CD4-positive, CD25-positive, alpha-beta regulatory T cell (primary cell): ENCODE data around the gene AKR7A2. TPM values are rescaled to one million over a fixed set of nuclear protein-coding genes. Genes with fewer than 3 reads are reported as not detected.
A peak's percentile ranks its signal among the peaks of the same experiment; 100 is the strongest.

Source experiments
- ATAC-seq, 2 donors: fragments of 150-1000 bp; cut with Tn5 transposase; one replicate each; pipeline ENCODE4 v1.10.0; 2021; ENCODE audit warnings: low read depth in 2 of 2, moderate number of reproducible peaks in 2 of 2, moderate library complexity in 1 of 2
- DNase-seq, 3 donors: peaks; one replicate each; pipeline versions ENCODE4 v3.0.0 to v3.0.0-alpha.2; 2012 to 2022; ENCODE audit warnings: mixed read lengths in 1 of 3
- H3K27ac ChIP-seq: one replicate; pipeline ENCODE4 v1.7.0; 2013; ENCODE audit warnings: mild to moderate bottlenecking, low read length; ENCODE audit not compliant: insufficient read depth, poor library complexity, severe bottlenecking
- H3K27me3 ChIP-seq: one replicate; pipeline ENCODE4 v1.7.0; 2013; ENCODE audit warnings: low read length; ENCODE audit not compliant: control insufficient read depth, insufficient read depth
- H3K36me3 ChIP-seq: one replicate; pipeline ENCODE4 v1.7.0; 2013; ENCODE audit warnings: mild to moderate bottlenecking, low read length, moderate library complexity; ENCODE audit not compliant: control insufficient read depth, insufficient read depth
- H3K4me1 ChIP-seq: 2 replicates; pipeline ENCODE4 v1.7.0; 2013; ENCODE audit warnings: mild to moderate bottlenecking, low read length; ENCODE audit not compliant: insufficient read depth, control insufficient read depth, poor library complexity, severe bottlenecking
- H3K4me3 ChIP-seq: one replicate; pipeline ENCODE4 v1.7.0; 2013; ENCODE audit warnings: low read depth, mild to moderate bottlenecking, low read length, moderate library complexity
- H3K9me3 ChIP-seq, 2 experiments: 1 replicate in 1 of 2; 2 replicates in 1 of 2; pipeline ENCODE4 v1.7.0; 2013; ENCODE audit warnings: low read length in 2 of 2, mild to moderate bottlenecking in 1 of 2, moderate library complexity in 1 of 2; ENCODE audit not compliant: control insufficient read depth in 2 of 2
- H3K27ac Mint-ChIP-seq, 3 donors: one replicate each; pipeline ENCODE4 v1.8.0; 2020 to 2022; ENCODE audit warnings: mild to moderate bottlenecking in 3 of 3, mixed read lengths in 3 of 3, moderate library complexity in 2 of 3
- H3K27me3 Mint-ChIP-seq: one replicate; pipeline ENCODE4 v1.8.0; 2022; ENCODE audit warnings: mild to moderate bottlenecking, mixed read lengths
- H3K36me3 Mint-ChIP-seq: one replicate; pipeline ENCODE4 v1.8.0; 2020; ENCODE audit warnings: mixed read lengths
- H3K4me1 Mint-ChIP-seq, 4 donors: one replicate each; pipeline ENCODE4 v1.8.0; 2020 to 2022; ENCODE audit warnings: mixed read lengths in 4 of 4, mild to moderate bottlenecking in 1 of 4
- H3K4me3 Mint-ChIP-seq, 4 donors: one replicate each; pipeline ENCODE4 v1.8.0; 2020 to 2022; ENCODE audit warnings: mild to moderate bottlenecking in 4 of 4, mixed read lengths in 4 of 4, moderate library complexity in 3 of 4
- H3K9me3 Mint-ChIP-seq, 7 donors: one replicate each; pipeline ENCODE4 v1.8.0; 2020 to 2022; ENCODE audit warnings: mixed read lengths in 7 of 7, mild to moderate bottlenecking in 3 of 7, moderate library complexity in 2 of 7
- polyA plus RNA-seq, 4 donors: library from polyadenylated mRNA; unstranded; fragments of 300-500 nt; fragmentation: Illumina TruSeq; gene quantifications; one replicate each; pipeline ENCODE4 v1.2.3, GENCODE V29; 2021
- total RNA-seq: library from RNA; stranded (reverse); gene quantifications from one replicate; pipeline ENCODE4 v1.2.3, GENCODE V29; 2022

Gene AKR7A2
- total RNA-seq (20.5 TPM), polyA plus RNA-seq (100 to 1,000 TPM; 107 to 133 (median 115) TPM)

- H3K27ac Mint-ChIP-seq = peak within 1 kb of the TSS; percentile 65 to 96 (median 82)
- peak within 1 kb of the TSS; percentile 59 for H3K4me3 ChIP-seq
- no peaks in the 10 kb centered on the region for H3K9me3 Mint-ChIP-seq
- H3K4me3 Mint-ChIP-seq = peak within 1 kb of the TSS; percentile 87 to 99 (median 93)
- no peaks in the 10 kb centered on the region for H3K27me3 ChIP-seq
- peak within 1 kb of the TSS; percentile 51 for H3K27ac ChIP-seq
- peaks cover 26% of the 10 kb centered on the region for H3K4me1 ChIP-seq
- H3K36me3 ChIP-seq = peaks cover 14% of the 10 kb centered on the region
- ATAC-seq (peak; percentile 89 to 95), DNase-seq (peak; percentile 85 to 90 (median 87))
- peaks cover 15% of the 10 kb centered on the region for H3K36me3 Mint-ChIP-seq
- peaks cover 0 to 52% (median 29%) of the 10 kb centered on the region in 4 donors for H3K4me1 Mint-ChIP-seq
- H3K9me3 ChIP-seq = no peaks in the 10 kb centered on the region
- H3K27me3 Mint-ChIP-seq = no peaks in the 10 kb centered on the region
Measured at GRCh38 chr1:19311931-19312781, at the start of gene AKR7A2, which contains the start of gene SLC66A1. TSS of gene AKR7A2 (minus strand) at chr1:19312144. CDS start at chr1:19312124, 20 bp downstream. TSS of gene SLC66A1 (plus strand) at chr1:19312326. CDS start at chr1:19317678, 5,352 bp downstream.

GRCh38 chr1:19360843-19361610 lies 49.1 kb upstream of the AKR7A2 start:
- Histone ChIP-seq H3K27me3 (no peaks in the 10 kb centered on the region), H3K36me3 (peaks cover 37% of the 10 kb centered on the region), H3K4me1 (peaks cover 7% of the 10 kb centered on the region), H3K4me3 (no peak overlapping the region), H3K27ac (no peak overlapping the region), H3K9me3 (no peaks in the 10 kb centered on the region)
- DNase-seq (no peak), ATAC-seq (no peak)
- H3K27ac Mint-ChIP-seq = peak overlapping the region in 2 of 3 donors; percentile 27 to 61
- peaks cover 6 to 38% (median 26%) of the 10 kb centered on the region in 4 donors for H3K4me1 Mint-ChIP-seq
- peaks cover 18% of the 10 kb centered on the region for H3K36me3 Mint-ChIP-seq
- H3K4me3 Mint-ChIP-seq = no peak overlapping the region
- H3K9me3 Mint-ChIP-seq = no peaks in the 10 kb centered on the region
- H3K27me3 Mint-ChIP-seq = no peaks in the 10 kb centered on the region

GRCh38 chr1:19360432-19360831 lies 48.5 kb upstream of the AKR7A2 start:
- DNase-seq = no peak
- H3K27ac ChIP-seq = no peak overlapping the region
- ATAC-seq = no peak
- H3K36me3 ChIP-seq = peaks cover 43% of the 10 kb centered on the region
- Mint-ChIP-seq H3K27me3 (no peaks in the 10 kb centered on the region), H3K4me1 (peaks cover 6 to 38% (median 23%) of the 10 kb centered on the region in 4 donors), H3K27ac (peak overlapping the region in 1 of 3 donors; percentile 17), H3K9me3 (no peaks in the 10 kb centered on the region), H3K36me3 (peaks cover 19% of the 10 kb centered on the region), H3K4me3 (peak overlapping the region in 1 of 4 donors; percentile 29)
- no peak overlapping the region for H3K4me3 ChIP-seq
- H3K4me1 ChIP-seq = peaks cover 7% of the 10 kb centered on the region
- no peaks in the 10 kb centered on the region for H3K9me3 ChIP-seq
- no peaks in the 10 kb centered on the region for H3K27me3 ChIP-seq

GRCh38 chr1:19360016-19360415 lies 48.1 kb upstream of the AKR7A2 start:
- Mint-ChIP-seq H3K4me3 (peak overlapping the region in 1 of 4 donors; percentile 29), H3K27me3 (no peaks in the 10 kb centered on the region), H3K27ac (peak overlapping the region in 2 of 3 donors; percentile 17 to 76), H3K36me3 (peaks cover 17% of the 10 kb centered on the region), H3K4me1 (peaks cover 6 to 37% (median 21%) of the 10 kb centered on the region in 4 donors), H3K9me3 (no peaks in the 10 kb centered on the region)
- DNase-seq (peak in 1 of 3 donors; percentile 41), ATAC-seq (no peak)
- Histone ChIP-seq H3K27ac (no peak overlapping the region), H3K9me3 (no peaks in the 10 kb centered on the region), H3K4me3 (no peak overlapping the region), H3K36me3 (peaks cover 46% of the 10 kb centered on the region), H3K27me3 (no peaks in the 10 kb centered on the region), H3K4me1 (peaks cover 7% of the 10 kb centered on the region)

- no peak overlapping the region for H3K27ac Mint-ChIP-seq
Measured at GRCh38 chr1:19359357-19359756, 47.4 kb upstream of the AKR7A2 start.

GRCh38 chr1:19358710-19359109 lies 46.8 kb upstream of the AKR7A2 start:
- H3K36me3 ChIP-seq = peaks cover 55% of the 10 kb centered on the region
- Mint-ChIP-seq H3K9me3 (no peaks in the 10 kb centered on the region), H3K4me3 (no peak overlapping the region), H3K36me3 (peaks cover 21% of the 10 kb centered on the region), H3K27me3 (no peaks in the 10 kb centered on the region), H3K4me1 (peaks cover 6 to 27% (median 20%) of the 10 kb centered on the region in 4 donors), H3K27ac (no peak overlapping the region)
- H3K27me3 ChIP-seq = no peaks in the 10 kb centered on the region
- peaks cover 7% of the 10 kb centered on the region for H3K4me1 ChIP-seq
- no peaks in the 10 kb centered on the region for H3K9me3 ChIP-seq
- no peak overlapping the region for H3K27ac ChIP-seq
- DNase-seq (no peak), ATAC-seq (no peak)
- no peak overlapping the region for H3K4me3 ChIP-seq

More at GRCh38 chr1:19359357-19359756, 47.4 kb upstream of the AKR7A2 start:
- no peak overlapping the region for H3K4me3 Mint-ChIP-seq
- ATAC-seq (no peak), DNase-seq (no peak)
- Histone ChIP-seq H3K9me3 (no peaks in the 10 kb centered on the region), H3K27ac (no peak overlapping the region), H3K27me3 (no peaks in the 10 kb centered on the region), H3K4me3 (no peak overlapping the region), H3K36me3 (peaks cover 48% of the 10 kb centered on the region), H3K4me1 (peaks cover 7% of the 10 kb centered on the region)
- no peaks in the 10 kb centered on the region for H3K9me3 Mint-ChIP-seq
- H3K36me3 Mint-ChIP-seq = peaks cover 18% of the 10 kb centered on the region
- H3K27me3 Mint-ChIP-seq = no peaks in the 10 kb centered on the region
- H3K4me1 Mint-ChIP-seq = peaks cover 6 to 32% (median 21%) of the 10 kb centered on the region in 4 donors

GRCh38 chr1:19357299-19357986 lies 45.5 kb upstream of the AKR7A2 start:
- H3K4me3 ChIP-seq = no peak overlapping the region
- DNase-seq (no peak), ATAC-seq (no peak)
- peaks cover 7% of the 10 kb centered on the region for H3K4me1 ChIP-seq
- no peaks in the 10 kb centered on the region for H3K9me3 Mint-ChIP-seq
- H3K4me1 Mint-ChIP-seq = peaks cover 6 to 24% (median 18%) of the 10 kb centered on the region in 4 donors
- H3K27me3 Mint-ChIP-seq = no peaks in the 10 kb centered on the region
- no peaks in the 10 kb centered on the region for H3K27me3 ChIP-seq
- no peak overlapping the region for H3K4me3 Mint-ChIP-seq
- H3K36me3 Mint-ChIP-seq = peaks cover 24% of the 10 kb centered on the region
- no peak overlapping the region for H3K27ac ChIP-seq
- H3K27ac Mint-ChIP-seq = peak overlapping the region in 1 of 3 donors; percentile 31
- H3K9me3 ChIP-seq = no peaks in the 10 kb centered on the region
- peaks cover 61% of the 10 kb centered on the region for H3K36me3 ChIP-seq
